ENCODE data around the gene GEMIN7.

Gene GEMIN7

DNA sequence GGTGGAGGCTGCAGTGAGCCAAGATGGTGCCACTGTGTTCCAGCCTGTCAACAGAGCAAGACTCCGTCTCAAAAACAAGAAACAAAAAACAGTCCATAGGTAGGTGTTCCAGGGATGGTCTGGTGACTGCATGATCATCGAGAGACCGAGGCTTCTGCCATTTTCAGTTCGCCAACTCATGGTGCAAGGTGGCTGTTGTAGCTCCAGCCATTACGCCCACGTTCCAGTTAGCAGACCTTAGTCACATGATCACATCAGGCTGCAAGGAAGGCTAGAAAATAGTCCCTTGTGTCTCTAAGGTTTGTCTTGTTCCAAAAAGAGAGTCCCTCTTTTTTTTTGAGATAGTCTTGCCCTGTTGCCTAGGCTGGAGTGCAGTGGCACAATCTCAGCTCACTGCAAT is 43.3 kb upstream of the GEMIN7 start:
- H3F3A ChIP-seq (ENCODE audit: insufficient read depth), result peaks cover 15% of the 10 kb centered on the region
- TF ChIP-seq, protein P1, sequence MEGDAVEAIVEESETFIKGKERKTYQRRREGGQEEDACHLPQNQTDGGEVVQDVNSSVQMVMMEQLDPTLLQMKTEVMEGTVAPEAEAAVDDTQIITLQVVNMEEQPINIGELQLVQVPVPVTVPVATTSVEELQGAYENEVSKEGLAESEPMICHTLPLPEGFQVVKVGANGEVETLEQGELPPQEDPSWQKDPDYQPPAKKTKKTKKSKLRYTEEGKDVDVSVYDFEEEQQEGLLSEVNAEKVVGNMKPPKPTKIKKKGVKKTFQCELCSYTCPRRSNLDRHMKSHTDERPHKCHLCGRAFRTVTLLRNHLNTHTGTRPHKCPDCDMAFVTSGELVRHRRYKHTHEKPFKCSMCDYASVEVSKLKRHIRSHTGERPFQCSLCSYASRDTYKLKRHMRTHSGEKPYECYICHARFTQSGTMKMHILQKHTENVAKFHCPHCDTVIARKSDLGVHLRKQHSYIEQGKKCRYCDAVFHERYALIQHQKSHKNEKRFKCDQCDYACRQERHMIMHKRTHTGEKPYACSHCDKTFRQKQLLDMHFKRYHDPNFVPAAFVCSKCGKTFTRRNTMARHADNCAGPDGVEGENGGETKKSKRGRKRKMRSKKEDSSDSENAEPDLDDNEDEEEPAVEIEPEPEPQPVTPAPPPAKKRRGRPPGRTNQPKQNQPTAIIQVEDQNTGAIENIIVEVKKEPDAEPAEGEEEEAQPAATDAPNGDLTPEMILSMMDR (IDR thresholded peaks at IDR 0.05; ENCODE audit: insufficient read depth, low read length, poor library complexity, severe bottlenecking), result no peak
- TF ChIP-seq EZH2phosphoT487 (conservative IDR thresholded peaks at IDR 0.05; ENCODE audit: low read length), result no peak
- H3K27ac ChIP-seq (ENCODE audit: low read depth, low read length), result no peak overlapping the region
- H3K36me3 ChIP-seq (ENCODE audit: low read length), result peaks cover 8% of the 10 kb centered on the region
- H2AFZ ChIP-seq (ENCODE audit: low read depth, low read length, severe bottlenecking), result no peak overlapping the region
- H3K27me3 ChIP-seq (ENCODE audit: low read length), result no peaks in the 10 kb centered on the region
- H3K9ac ChIP-seq (ENCODE audit: low read length), result no peak overlapping the region
- peaks cover 5% of the 10 kb centered on the region; the same call in 1 of the 2 replicates for H4K20me1 ChIP-seq (ENCODE audit: low read depth, low read length)
- H3K4me3 ChIP-seq (ENCODE audit: insufficient read depth, low read length, poor library complexity, severe bottlenecking), result no peak overlapping the region
- H3K79me2 ChIP-seq (ENCODE audit: insufficient read depth, low read length), result peaks cover 22% of the 10 kb centered on the region
- H3K9me2 ChIP-seq (replicated peaks; ENCODE audit: insufficient read depth, low read length), result no peaks in the 10 kb centered on the region
- no peaks in the 10 kb centered on the region for H3K9me3 ChIP-seq (ENCODE audit: insufficient read depth, low read length)
- H3K4me2 ChIP-seq (ENCODE audit: low read depth, low read length, poor library complexity, severe bottlenecking), result no peak overlapping the region

GRCh38 chr19:45037393-45038169 is 41.5 kb upstream of the GEMIN7 start:
- H3K9me2 ChIP-seq (replicated peaks; ENCODE audit: insufficient read depth, low read length), result no peaks in the 10 kb centered on the region
- H3K4me2 ChIP-seq (ENCODE audit: low read depth, low read length, poor library complexity, severe bottlenecking), result no peak overlapping the region
- peaks cover 35% of the 10 kb centered on the region for H3K79me2 ChIP-seq (ENCODE audit: insufficient read depth, low read length)
- no peaks in the 10 kb centered on the region for H3K27me3 ChIP-seq (ENCODE audit: low read length)
- H3F3A ChIP-seq (ENCODE audit: insufficient read depth), result peaks cover 12% of the 10 kb centered on the region; the same call in 1 of the 2 replicates
- no peaks in the 10 kb centered on the region for H3K9me3 ChIP-seq (ENCODE audit: insufficient read depth, low read length)
- H2AFZ ChIP-seq (ENCODE audit: low read depth, low read length, severe bottlenecking), result no peak overlapping the region
- H3K4me3 ChIP-seq (ENCODE audit: insufficient read depth, low read length, poor library complexity, severe bottlenecking), result no peak overlapping the region
- peaks cover 3% of the 10 kb centered on the region; the same call in 1 of the 2 replicates for H3K36me3 ChIP-seq (ENCODE audit: low read length)
- no peak overlapping the region for H3K9ac ChIP-seq (ENCODE audit: low read length)
- no peak for TF ChIP-seq EZH2phosphoT487 (conservative IDR thresholded peaks at IDR 0.05; ENCODE audit: low read length)
- TF ChIP-seq, protein P1 (IDR thresholded peaks at IDR 0.05; ENCODE audit: insufficient read depth, low read length, poor library complexity, severe bottlenecking), result no peak
- H4K20me1 ChIP-seq (ENCODE audit: low read depth, low read length), result peaks cover 5% of the 10 kb centered on the region; the same call in 1 of the 2 replicates
- H3K27ac ChIP-seq (ENCODE audit: low read depth, low read length), result no peak overlapping the region

- Histone ChIP-seq H3K27ac (ENCODE audit: low read depth, low read length) (peak within 1 kb of the TSS; percentile 88), H3K9me2 (replicated peaks; ENCODE audit: insufficient read depth, low read length) (no peaks in the 10 kb centered on the region), H3K27me3 (ENCODE audit: low read length) (no peaks in the 10 kb centered on the region), H3K79me2 (ENCODE audit: insufficient read depth, low read length) (peaks cover 37% of the 10 kb centered on the region), H3K4me2 (ENCODE audit: low read depth, low read length, poor library complexity, severe bottlenecking) (peak within 1 kb of the TSS; percentile 88), H4K20me1 (ENCODE audit: low read depth, low read length) (peaks cover 5% of the 10 kb centered on the region; the same call in 1 of the 2 replicates), H3K36me3 (ENCODE audit: low read length) (peaks cover 3% of the 10 kb centered on the region; the same call in 1 of the 2 replicates), H3K4me3 (ENCODE audit: insufficient read depth, low read length, poor library complexity, severe bottlenecking) (peak within 1 kb of the TSS; percentile 99), H2AFZ (ENCODE audit: low read depth, low read length, severe bottlenecking) (peak within 1 kb of the TSS; percentile 45), H3F3A (ENCODE audit: insufficient read depth) (peaks cover 12% of the 10 kb centered on the region; the same call in 1 of the 2 replicates), H3K9me3 (ENCODE audit: insufficient read depth, low read length) (no peaks in the 10 kb centered on the region), H3K9ac (ENCODE audit: low read length) (peak within 1 kb of the TSS; percentile 99)
- TF ChIP-seq, protein P1 (IDR thresholded peaks at IDR 0.05; ENCODE audit: insufficient read depth, low read length, poor library complexity, severe bottlenecking), result no peak
- no peak for TF ChIP-seq EZH2phosphoT487 (conservative IDR thresholded peaks at IDR 0.05; ENCODE audit: low read length)
Observed at GRCh38 chr19:45038931-45039893, 39.8 kb upstream of the GEMIN7 start, which contains the start of gene CLASRP. Gene CLASRP, plus strand, starts transcription at chr19:45039045. Its CDS starts 1,168 bp downstream, at chr19:45040213.

Data from SU-DHL-6 (cell line).